Glomerular visceral epithelial cell (primary cell): ENCODE data around the gene SMAP1.

ENCODE experiments used
- DNase-seq: peaks from one replicate; pipeline ENCODE4 v3.0.0-alpha.2; 2016; ENCODE audit errors: extremely low spot score

SMAP1 gene

DNA sequence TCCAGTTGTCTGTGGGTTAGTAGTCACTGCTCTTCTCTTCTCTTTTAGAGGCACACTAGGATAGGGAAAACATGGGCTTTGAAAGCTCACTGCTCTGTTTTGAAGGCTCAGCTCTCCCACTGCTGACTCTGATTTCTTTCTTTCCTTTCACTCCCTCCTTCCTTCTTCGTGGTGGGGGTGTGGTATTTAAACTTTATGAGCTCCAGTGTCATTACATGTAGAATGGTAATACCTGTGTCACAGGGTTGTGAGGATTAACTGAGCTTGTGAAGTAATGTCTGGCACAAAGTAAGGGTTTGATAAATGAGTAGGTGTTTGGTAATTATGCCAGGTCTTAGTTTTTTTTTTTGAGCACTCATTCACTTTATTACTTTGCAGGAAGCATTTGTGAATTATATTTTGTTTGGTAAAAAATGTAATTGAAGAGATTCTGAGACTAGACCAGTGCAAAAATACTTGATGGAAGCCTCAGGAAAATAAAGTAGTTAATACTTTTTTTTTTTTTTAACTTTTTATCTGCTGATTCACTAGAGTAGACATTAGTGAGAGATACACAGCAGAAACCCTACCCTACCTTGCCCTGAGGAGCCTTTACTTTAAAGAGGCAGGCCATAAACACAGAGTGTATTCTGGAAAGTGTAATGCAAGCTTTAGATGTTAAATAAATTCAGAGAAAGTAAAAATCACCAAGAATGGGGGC, 17.3 kb downstream of the SMAP1 start:
- DNase-seq = no peak

DNA sequence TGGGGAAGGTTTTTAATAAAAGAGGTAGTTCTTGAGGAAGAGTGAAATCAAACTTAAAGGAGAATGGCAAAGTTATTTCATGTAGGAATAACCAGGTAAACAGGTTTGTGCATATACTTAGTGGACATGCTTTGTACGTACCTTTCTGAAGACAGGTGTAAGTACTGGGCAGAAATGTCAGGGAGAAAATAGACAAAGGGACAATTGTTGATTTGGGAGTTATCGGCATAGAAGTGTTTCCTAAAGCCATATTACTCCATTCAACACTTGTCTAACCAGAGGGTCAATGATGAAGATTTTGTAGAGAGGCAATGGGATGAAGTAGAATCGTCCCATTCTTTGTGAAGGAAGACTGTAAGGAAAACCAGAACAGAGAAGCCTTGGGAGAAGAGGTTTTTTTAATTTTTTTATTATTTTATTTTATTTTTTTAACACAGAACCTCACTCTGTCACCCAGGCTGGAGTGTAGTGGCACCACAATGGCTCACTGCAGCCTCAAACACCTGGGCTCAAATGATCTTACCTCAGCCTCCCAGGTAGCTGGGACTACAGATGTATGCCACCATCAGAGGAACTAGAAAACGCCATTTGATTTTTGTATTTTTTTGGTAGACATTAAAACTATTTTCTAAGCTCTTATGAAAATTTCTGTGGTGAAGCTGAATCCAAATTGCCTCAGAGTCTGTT, 18.0 kb downstream of the SMAP1 start:
- DNase-seq = no peak

- peak; percentile 40 for DNase-seq
These were observed 19.0 kb downstream of the SMAP1 start for GRCh38 chr6:70686548-70687133.

DNA sequence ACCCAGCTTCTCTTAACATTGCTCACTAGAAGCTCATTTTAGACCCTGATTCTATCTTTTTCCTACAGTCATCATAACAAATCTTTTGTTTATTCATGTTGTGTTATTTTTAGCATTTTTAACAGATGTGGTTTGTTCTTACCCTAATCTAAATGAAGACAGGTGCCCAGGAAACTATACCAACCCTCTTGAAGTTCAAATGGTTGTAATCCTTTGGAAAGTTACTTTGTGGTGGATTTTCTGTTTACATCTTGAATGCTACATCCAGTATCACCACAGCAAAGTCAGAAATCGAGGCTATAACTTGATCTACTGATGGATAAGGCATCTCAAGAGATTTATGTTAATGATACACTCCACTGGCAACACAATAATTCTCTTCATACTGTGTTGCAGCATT, 26.2 kb downstream of the SMAP1 start:
- no peak for DNase-seq

GRCh38 chr6:70694371-70694770, 26.7 kb downstream of the SMAP1 start:
- DNase-seq = no peak

DNA sequence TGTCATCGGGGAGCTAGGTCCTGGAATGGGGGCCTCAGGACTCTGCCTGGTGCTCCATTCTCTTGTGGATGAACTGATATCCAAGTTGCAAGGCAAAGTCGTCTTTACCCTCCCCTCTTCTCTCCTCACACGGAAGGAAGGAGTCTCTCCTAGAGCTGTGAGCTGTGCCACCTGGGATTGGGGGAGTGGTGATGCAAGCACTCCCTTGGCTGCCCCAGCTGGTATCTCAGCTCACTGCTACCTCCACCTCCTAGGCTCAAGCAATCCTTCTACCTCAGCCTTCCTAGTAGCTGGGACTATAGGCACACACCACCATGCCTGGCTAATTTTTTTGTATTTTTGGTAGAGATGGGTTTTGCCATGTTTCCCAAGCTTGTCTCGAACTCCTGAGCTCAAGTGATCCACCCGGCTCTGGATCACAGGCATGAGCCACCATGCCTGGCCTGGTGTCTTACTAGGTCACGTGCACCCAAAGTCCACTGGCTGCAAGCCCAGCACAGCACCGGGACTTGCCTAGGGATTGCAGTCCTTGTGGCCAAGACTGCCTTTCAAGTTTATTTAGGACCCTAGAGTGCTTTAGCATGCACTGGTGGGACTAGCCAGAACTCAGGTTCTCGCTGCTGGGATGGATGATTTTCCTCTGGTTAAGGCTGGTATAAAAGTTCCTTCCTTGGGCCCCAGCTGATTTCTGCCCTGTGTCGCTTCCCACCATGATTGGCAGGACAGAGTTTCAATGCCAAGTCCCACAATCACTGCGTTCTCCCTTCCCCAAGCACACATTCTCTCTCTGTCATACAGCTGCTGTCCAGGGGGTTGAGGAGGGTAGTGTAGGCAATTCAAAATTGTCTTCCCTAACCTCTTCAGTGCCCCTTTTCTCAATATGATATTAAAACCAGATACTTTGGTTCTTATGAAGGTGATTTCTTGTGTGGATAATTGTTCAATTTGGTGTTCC, 33.5 kb downstream of the SMAP1 start:
- no peak for DNase-seq

DNA sequence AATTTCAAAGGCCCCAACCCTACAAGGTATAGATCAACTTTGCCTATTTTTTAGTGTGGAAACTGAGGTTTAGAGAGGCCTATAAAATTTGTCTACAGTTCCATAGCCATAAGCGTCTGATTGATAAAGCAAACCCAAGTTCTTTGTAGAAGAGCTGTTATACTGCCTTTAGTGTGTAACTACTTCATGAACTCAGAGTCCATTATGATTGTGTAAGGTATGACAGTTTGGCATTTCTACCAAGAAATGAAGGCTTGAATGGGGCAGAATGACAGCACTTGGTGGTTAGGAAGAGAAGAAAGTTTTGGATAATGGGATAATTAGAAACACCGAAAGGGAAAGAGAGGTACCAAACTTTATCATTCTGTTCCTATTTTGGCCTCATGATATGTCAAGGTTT, 38.1 kb downstream of the SMAP1 start:
- no peak for DNase-seq

DNA sequence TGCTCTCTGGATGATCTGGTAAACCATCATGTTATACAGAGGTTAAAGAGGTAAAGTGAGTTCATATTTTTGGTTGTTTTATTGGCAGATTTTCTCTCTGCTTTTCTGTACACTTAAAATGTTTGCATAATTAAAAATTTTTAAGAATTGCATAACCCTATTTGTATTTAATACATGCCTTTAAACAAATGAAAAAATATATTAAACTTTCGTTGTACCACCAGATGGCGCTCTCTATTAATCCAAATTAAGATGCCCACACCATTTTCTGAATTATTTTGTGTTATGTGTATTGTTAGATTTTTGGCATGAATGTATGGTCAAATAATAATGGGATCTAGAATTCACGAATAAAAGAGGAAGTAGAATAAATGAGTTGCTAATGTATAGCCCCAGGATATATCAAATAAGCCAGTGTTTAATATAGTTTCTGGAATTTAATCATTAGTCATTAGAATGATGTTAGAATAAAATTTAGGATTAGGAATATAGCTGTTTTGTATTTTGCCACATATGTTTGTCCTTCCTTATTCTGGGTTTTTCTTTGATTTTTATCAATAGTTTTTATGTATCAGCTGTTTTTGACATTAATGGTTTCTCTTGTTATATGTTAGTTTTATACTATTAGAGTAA, 38.9 kb downstream of the SMAP1 start:
- DNase-seq = peak; percentile 57

DNA sequence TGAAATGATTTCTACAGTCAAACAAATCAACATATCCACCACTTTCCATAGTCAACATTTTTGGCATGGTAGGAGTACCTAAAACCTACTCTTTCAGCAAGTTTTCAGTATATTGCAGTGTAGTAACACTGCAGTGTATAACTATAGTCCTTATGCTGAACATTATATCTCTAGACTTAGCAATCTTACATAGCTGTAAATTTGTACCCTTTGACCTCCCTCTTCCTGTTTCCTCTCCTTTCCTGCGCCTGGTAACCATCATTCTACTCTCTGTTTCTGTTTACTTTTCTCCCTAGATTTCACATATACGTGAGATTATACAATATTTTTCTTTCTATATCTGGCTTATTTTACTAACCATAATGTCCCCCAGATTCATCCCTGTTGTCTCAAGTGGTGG, 40.2 kb downstream of the SMAP1 start:
- DNase-seq = no peak

GRCh38 chr6:70708448-70708847, 40.8 kb downstream of the SMAP1 start:
- no peak for DNase-seq

GRCh38 chr6:70709826-70710225, 42.1 kb downstream of the SMAP1 start:
- peak; percentile 45 for DNase-seq

DNA sequence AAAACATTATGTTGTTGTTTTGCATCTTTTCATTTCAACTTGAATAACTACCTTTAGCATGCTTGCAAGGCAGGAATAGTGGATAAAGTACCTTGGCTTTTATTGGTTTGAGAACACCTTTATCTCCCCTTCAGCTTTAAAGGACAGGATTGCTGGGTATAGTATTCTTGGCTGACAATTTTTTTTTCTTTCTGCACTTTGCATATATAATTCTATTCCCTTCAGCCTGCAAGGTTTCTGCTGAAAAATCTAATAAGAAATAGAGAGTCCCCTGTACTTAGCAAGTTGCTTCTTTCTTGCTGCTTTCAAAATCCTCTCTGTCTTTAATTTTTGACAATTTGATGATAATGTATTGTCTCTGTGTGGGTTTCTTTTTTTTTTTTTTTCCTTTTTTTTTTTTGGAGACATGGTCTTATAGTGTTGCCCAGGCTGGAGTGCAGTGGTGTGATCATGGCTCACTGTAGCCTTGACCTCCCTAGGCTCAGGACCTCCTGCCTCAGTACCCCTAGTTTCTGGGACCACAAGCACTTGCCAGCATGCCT, 47.1 kb downstream of the SMAP1 start:
- DNase-seq = no peak

DNA sequence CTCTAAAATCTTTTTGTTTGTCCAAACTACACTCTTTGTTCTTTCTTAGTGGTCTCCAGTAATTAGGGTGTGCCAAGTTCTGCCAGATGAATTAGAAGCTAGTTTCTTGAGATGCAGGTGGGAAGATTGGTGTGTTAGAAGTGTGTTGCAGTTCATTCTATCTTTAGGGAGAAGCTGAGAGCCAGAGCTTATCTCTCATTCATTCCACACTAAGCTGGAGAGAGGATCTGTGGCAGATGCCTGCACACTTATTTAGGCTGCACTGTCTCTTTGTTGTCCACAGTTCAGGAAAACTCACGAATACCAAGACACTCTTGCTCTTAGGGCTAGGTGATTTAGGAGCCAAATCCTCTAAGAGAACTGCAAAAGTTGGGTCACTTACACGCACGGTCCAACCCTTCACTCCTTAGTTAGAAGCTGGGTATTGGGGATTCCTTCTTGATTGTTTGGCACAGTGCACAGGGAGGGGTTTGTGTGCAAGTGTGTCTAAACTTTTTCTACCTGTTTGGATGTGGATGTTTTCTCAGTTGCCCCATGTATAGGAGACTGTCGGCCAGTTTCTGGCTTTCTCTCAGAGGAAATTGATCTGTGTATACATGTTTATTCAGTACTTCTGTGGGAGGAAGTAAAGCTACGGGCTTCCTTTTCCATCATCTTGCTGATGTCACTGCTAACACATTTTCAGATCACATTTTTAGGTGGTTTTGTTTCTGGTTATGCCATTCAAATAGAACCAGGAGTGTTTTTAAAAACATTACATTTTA, 49.5 kb downstream of the SMAP1 start:
- no peak for DNase-seq

GRCh38 chr6:70724524-70724923, 56.8 kb downstream of the SMAP1 start:
- DNase-seq = no peak

GRCh38 chr6:70725817-70726415, 58.2 kb downstream of the SMAP1 start:
- no peak for DNase-seq

DNA sequence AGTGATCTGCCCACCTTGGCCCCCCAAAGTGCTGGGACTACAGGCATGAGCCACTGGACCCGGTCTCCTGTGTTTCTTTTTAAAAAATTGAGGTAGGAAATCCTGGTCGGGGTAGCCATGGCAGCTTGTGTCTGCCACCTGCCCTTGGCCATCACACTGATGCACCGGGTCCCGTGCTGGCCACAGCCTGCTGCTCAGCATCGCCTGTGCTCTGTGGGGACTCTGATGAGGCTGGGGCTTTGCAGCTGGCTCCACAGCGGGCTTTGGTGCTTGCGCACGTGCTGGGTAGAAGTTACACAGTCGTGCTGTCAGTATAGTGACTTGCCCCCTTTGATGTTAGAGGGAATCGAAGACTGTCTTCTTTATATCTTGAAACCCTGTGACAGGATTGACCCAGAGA, 66.7 kb downstream of the SMAP1 start:
- DNase-seq = no peak

DNA sequence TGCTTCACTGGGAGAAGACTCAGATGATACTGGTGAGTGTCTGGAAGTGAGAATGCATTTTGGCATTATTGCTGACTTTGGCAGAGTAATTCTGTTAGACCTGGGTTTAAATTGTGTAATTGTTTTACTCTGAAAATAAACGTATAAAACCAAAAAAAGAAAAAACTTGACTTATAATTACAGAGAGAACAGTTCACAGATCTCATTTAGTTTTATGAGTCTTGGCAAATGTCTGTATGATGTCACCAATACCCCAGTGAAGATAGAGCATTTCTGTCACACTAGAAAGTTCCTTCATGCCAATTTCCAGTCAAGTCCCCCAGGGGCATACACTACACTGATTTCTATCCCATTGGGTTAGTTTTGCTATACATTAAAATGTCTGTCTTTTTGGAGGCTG, 67.3 kb downstream of the SMAP1 start:
- DNase-seq = no peak

- no peak for DNase-seq
These were observed 67.8 kb downstream of the SMAP1 start for GRCh38 chr6:70735513-70735912.

DNA sequence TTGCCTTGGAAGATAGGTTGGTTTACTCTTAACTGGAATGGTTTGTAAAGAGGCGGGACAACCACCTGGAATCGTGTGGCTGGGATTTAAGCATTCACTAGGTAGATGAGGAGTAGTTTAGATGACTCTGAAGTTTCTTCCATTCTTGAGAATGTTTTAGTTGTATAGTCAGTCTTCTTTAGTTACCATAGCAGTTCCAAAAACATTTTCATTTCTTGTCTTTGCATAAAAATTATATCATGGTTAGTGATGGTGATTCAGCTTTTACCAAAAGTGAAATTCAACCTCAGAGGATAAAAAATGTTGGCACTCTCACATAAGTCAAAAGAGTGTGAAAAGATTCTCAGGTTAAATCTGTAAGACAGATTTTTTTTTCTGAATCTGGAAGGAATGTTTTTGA, 70.3 kb downstream of the SMAP1 start:
- no peak for DNase-seq

GRCh38 chr6:70739534-70739933, 71.9 kb downstream of the SMAP1 start:
- no peak for DNase-seq
